GM06990 (cell line): ENCODE results near the gene LRRC10.

ENCODE experiments used
- DNase-seq: peaks from one replicate; pipeline ENCODE4 v3.0.0-alpha.2; 2011; ENCODE audit not compliant: insufficient read length; ENCODE audit errors: extremely low read depth
- H3K27me3 ChIP-seq: replicated peaks from 2 replicates; pipeline ENCODE4 v1.6.0; 2011; ENCODE audit warnings: low read length; ENCODE audit not compliant: control insufficient read depth, insufficient read depth
- H3K36me3 ChIP-seq: 2 replicates; pipeline ENCODE4 v1.5.1; 2011; ENCODE audit warnings: low read length; ENCODE audit not compliant: control insufficient read depth, insufficient read depth
- H3K4me3 ChIP-seq: replicated peaks from 2 replicates; pipeline ENCODE4 v1.5.1; 2011; ENCODE audit warnings: low read depth, mild to moderate bottlenecking, control low read depth, low read length
- TF ChIP-seq, protein P1 (sequence below): IDR thresholded peaks from 2 replicates; pipeline ENCODE4 v1.5.1; 2011; ENCODE audit warnings: low read length, control low read depth, mild to moderate bottlenecking, inconsistent platforms; ENCODE audit not compliant: insufficient read depth, poor library complexity, severe bottlenecking

Gene LRRC10

DNA sequence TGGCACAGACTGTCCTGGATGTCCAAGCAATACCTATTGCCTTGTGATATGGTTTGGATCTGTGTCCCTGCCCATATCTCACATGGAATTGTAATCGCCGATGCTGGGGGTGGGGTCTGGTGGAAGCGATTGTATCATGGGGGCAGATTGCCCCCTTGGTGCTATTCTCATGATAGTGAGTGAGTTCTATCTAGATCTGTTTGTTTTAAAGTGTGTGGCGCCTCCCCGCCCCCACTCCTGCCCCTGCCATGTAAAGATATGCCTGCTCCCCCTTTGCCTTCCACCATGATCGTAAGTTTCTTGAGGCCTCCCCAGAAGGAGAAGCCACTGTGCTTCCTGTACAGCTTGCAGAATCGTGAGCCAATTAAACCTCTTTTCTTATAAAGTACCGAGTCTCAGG is 16.8 kb upstream of the LRRC10 start:
- Histone ChIP-seq H3K36me3 (no peaks in the 10 kb centered on the region), H3K4me3 (no peak overlapping the region), H3K27me3 (no peaks in the 10 kb centered on the region)
- TF ChIP-seq, protein P1, sequence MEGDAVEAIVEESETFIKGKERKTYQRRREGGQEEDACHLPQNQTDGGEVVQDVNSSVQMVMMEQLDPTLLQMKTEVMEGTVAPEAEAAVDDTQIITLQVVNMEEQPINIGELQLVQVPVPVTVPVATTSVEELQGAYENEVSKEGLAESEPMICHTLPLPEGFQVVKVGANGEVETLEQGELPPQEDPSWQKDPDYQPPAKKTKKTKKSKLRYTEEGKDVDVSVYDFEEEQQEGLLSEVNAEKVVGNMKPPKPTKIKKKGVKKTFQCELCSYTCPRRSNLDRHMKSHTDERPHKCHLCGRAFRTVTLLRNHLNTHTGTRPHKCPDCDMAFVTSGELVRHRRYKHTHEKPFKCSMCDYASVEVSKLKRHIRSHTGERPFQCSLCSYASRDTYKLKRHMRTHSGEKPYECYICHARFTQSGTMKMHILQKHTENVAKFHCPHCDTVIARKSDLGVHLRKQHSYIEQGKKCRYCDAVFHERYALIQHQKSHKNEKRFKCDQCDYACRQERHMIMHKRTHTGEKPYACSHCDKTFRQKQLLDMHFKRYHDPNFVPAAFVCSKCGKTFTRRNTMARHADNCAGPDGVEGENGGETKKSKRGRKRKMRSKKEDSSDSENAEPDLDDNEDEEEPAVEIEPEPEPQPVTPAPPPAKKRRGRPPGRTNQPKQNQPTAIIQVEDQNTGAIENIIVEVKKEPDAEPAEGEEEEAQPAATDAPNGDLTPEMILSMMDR = no peak
- no peak for DNase-seq

DNA sequence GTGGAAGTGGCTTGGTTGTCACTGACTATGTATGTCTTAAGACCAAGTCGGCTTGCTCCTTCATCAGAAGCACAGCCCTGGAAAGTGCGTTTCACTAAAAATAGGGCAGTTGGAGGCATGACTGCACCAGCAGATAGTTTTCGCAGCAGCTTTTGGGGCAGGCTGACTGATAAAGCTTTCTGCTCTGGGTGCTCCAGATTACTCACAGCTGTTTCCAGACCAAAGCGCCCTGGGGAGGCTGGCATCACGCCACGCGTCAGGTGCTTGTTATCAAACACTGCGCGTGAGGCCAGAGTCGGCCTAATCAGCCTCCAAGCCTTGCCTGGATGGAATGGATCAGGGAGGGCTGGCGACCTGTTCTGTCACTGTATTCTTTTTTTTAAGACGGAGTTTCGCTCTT is 13.3 kb upstream of the LRRC10 start:
- Histone ChIP-seq H3K36me3 (no peaks in the 10 kb centered on the region), H3K4me3 (no peak overlapping the region), H3K27me3 (no peaks in the 10 kb centered on the region; the same call in 1 of the 2 replicates)
- TF ChIP-seq, protein P1 = no peak
- no peak for DNase-seq

DNA sequence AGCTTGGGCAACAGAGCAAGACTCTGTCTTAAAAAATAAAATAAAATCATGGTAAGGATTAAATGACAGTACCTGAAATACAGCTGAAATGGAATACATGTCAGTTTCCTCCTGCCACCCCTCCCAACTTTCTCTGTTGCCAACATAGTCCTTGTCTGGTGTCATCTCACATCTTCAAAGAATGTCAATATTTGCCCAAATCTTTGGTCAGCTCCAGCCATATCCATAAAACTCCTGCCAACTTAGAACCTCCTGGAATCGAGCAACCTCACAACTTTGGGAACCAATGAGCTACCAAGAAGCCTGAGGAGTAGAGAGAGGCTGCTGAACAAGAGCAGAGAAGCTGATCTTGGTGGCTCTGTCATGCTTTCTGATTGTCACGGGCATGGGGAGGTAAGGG is 10.8 kb upstream of the LRRC10 start:
- no peak overlapping the region for H3K4me3 ChIP-seq
- TF ChIP-seq, protein P1 = no peak
- DNase-seq = no peak
- no peaks in the 10 kb centered on the region; the same call in 1 of the 2 replicates for H3K27me3 ChIP-seq
- H3K36me3 ChIP-seq = no peaks in the 10 kb centered on the region

DNA sequence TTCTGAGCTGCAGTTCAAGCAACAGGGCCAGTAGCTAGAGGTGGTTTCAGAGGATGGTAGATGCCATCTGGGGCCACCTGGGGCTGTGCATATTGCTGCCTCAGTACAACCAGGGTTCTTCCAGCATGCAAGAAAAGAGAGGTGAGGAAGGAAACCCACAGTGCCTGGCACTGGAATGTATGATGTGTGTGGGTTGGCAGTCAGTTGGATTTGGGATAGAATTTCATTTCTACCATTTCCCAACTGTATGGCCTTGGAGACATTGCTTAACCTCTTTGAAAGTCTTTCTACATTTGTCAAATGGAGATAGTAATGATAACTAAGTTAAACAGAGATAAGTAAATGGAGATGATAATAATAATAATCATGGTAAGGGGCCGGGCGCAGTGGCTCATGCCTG is 10.2 kb upstream of the LRRC10 start:
- no peak for DNase-seq
- no peaks in the 10 kb centered on the region for H3K36me3 ChIP-seq
- no peaks in the 10 kb centered on the region; the same call in 1 of the 2 replicates for H3K27me3 ChIP-seq
- TF ChIP-seq, protein P1 = no peak
- no peak overlapping the region for H3K4me3 ChIP-seq

DNA sequence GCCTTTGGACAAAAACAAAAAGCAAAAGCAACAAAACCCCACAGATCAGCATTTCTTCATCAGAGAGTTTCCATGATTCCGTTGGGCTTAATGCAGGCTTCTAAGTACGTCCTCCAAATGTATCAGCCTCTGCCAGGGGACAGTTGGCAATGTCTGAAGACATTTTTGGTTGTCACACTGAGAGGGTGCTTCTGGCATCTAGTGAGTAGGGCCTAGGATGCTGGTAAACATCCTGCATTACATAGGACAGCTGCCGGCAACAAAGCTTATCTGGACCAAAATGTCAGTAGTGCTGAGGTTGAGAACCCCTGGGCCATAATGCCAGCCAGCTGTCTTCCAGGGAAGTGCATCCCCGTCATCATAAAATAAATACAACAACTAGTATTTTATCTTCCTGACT is 9.4 kb upstream of the LRRC10 start:
- no peak for DNase-seq
- H3K4me3 ChIP-seq = no peak overlapping the region
- TF ChIP-seq, protein P1 = no peak
- no peaks in the 10 kb centered on the region; the same call in 1 of the 2 replicates for H3K27me3 ChIP-seq
- H3K36me3 ChIP-seq = no peaks in the 10 kb centered on the region

DNA sequence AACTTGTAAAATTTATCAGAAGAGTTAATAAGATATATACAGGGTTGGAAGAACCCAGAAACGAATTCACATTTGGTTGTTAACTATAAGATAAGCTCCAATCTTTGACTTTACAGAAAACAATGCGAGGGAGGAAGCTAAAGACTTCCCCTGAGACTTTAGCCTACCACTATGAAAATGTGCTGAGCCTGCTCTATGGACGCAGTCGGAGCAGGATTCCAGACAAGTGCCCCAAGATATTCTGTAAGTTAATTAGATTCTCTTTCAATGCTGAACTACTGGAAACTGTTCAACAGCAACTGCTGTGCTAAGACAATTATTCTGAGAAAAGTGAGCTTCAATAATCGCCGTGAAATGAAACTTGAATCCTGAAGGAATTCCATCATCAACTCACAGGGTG is 8.3 kb upstream of the LRRC10 start:
- TF ChIP-seq, protein P1 = no peak
- no peak for DNase-seq
- no peak overlapping the region for H3K4me3 ChIP-seq
- no peaks in the 10 kb centered on the region; the same call in 1 of the 2 replicates for H3K27me3 ChIP-seq
- H3K36me3 ChIP-seq = no peaks in the 10 kb centered on the region
